HEK293 (cell line): ENCODE data around the gene NFIX.

Experiments
- CTCF ChIA-PET: fragments of 350-600 bp; formaldehyde crosslinking; extraction: SDS; loops from one replicate; lab custom pipeline; 2021; ENCODE audit warnings: antibody characterized with exemption; lab: Yijun Ruan, JAX
- POLR2A ChIA-PET: fragments of 300-600 bp; formaldehyde crosslinking; extraction: SDS; loops from one replicate; lab custom pipeline; 2020; ENCODE audit warnings: antibody characterized with exemption, inconsistent platforms; lab: Yijun Ruan, JAX
- H3K27ac ChIP-seq: fragments of 200-500 bp; sonication (Bioruptor generic); 2 replicates; pipeline ENCODE4 v1.5.1; 2014; ENCODE audit warnings: low read depth, low read length, control low read depth, inconsistent platforms; ENCODE audit errors: extremely low read depth
- H3K36me3 ChIP-seq, 2 experiments: fragments of 200-500 bp in 1 of 2; sonication (Bioruptor generic) in 1 of 2; 1 replicate in 1 of 2; 2 replicates in 1 of 2; pipeline ENCODE4 v1.5.1; 2014 to 2017; ENCODE audit warnings: inconsistent platforms in 2 of 2, low read length in 2 of 2; ENCODE audit not compliant: control insufficient read depth in 2 of 2, insufficient read depth in 1 of 2
- H3K4me1 ChIP-seq: fragments of 200-500 bp; sonication (Bioruptor generic); 2 replicates; pipeline ENCODE4 v1.5.1; 2014; ENCODE audit warnings: mild to moderate bottlenecking, low read length, inconsistent platforms; ENCODE audit not compliant: control insufficient read depth, insufficient read depth
- H3K4me3 ChIP-seq: 2 replicates; pipeline ENCODE4 v1.5.1; 2011; ENCODE audit warnings: low read depth, mild to moderate bottlenecking, control low read depth, low read length, moderate library complexity
- H3K9me3 ChIP-seq: fragments of 200-500 bp; sonication (Bioruptor generic); 2 replicates; pipeline ENCODE4 v1.5.1; 2014; ENCODE audit warnings: low read depth, low read length, inconsistent platforms; ENCODE audit not compliant: control insufficient read depth, insufficient read depth
- GFI1B ChIP-seq: fragments of 450-650 bp; formaldehyde crosslinking; IDR thresholded peaks from 2 replicates; pipeline ENCODE4 v1.5.1; 2016; ENCODE audit warnings: missing biosample characterization, missing genetic modification characterization
- GLIS2 ChIP-seq: fragments of 450-650 bp; formaldehyde crosslinking; IDR thresholded peaks from 2 replicates; pipeline ENCODE4 v1.5.1; 2016; ENCODE audit warnings: missing biosample characterization, missing genetic modification characterization
- HOXA7 ChIP-seq: sonication (generic); formaldehyde crosslinking; IDR thresholded peaks from 2 replicates; pipeline ENCODE4 v1.8.1; 2022; ENCODE audit warnings: missing genetic modification reagents, borderline replicate concordance
- TCF7L2 ChIP-seq: IDR thresholded peaks from 2 replicates; pipeline ENCODE4 v1.6.1; 2011; ENCODE audit warnings: low read depth, mild to moderate bottlenecking, inconsistent platforms, low read length, moderate library complexity, borderline replicate concordance
- ZNF121 ChIP-seq: fragments of 450-650 bp; formaldehyde crosslinking; IDR thresholded peaks from 2 replicates; pipeline ENCODE4 v1.5.1; 2016; ENCODE audit warnings: missing biosample characterization, missing genetic modification characterization
- ZNF174 ChIP-seq: fragments of 450-650 bp; formaldehyde crosslinking; IDR thresholded peaks from 2 replicates; pipeline ENCODE4 v1.5.0; 2017; ENCODE audit warnings: missing biosample characterization, mild to moderate bottlenecking, missing genetic modification characterization
- ZNF341 ChIP-seq: fragments of 450-650 bp; formaldehyde crosslinking; IDR thresholded peaks from 2 replicates; pipeline ENCODE4; 2016; ENCODE audit warnings: low read depth, missing biosample characterization, missing genetic modification characterization
- ZNF37A ChIP-seq: fragments of 450-650 bp; IDR thresholded peaks from 2 replicates; pipeline ENCODE4 v1.5.1; 2018; ENCODE audit warnings: missing biosample characterization, missing genetic modification characterization
- ZNF423 ChIP-seq: fragments of 450-650 bp; formaldehyde crosslinking; IDR thresholded peaks from 2 replicates; pipeline ENCODE4 v1.5.1; 2016; ENCODE audit warnings: missing biosample characterization, missing genetic modification characterization
- ZNF707 ChIP-seq: fragments of 450-650 bp; formaldehyde crosslinking; IDR thresholded peaks from 2 replicates; pipeline ENCODE4 v1.5.1; 2016; ENCODE audit warnings: missing biosample characterization, missing genetic modification characterization
- ZNF777 ChIP-seq: fragments of 450-650 bp; formaldehyde crosslinking; IDR thresholded peaks from 2 replicates; pipeline ENCODE4 v1.5.1; 2017; ENCODE audit warnings: missing biosample characterization, missing genetic modification characterization, borderline replicate concordance
- TF ChIP-seq, protein P1 (sequence below): fragments of 450-650 bp; formaldehyde crosslinking; IDR thresholded peaks from 2 replicates; pipeline ENCODE4 v1.5.1; 2016; ENCODE audit warnings: missing biosample characterization, missing genetic modification characterization
- TF ChIP-seq, protein P2 (sequence below): fragments of 450-650 bp; formaldehyde crosslinking; IDR thresholded peaks from 2 replicates; pipeline ENCODE4 v1.5.1; 2016; ENCODE audit warnings: missing biosample characterization, missing genetic modification characterization
- TF ChIP-seq, protein P3 (sequence below): fragments of 450-650 bp; formaldehyde crosslinking; IDR thresholded peaks from 2 replicates; pipeline ENCODE4 v1.5.1; 2016; ENCODE audit warnings: missing biosample characterization, missing genetic modification characterization
- TF ChIP-seq, protein P4 (sequence below): IDR thresholded peaks from 2 replicates; pipeline ENCODE4 v1.6.1; 2011; ENCODE audit warnings: mild to moderate bottlenecking, low read depth, low read length, borderline replicate concordance
- TF ChIP-seq, protein P5 (sequence below): fragments of 450-650 bp; formaldehyde crosslinking; IDR thresholded peaks from 2 replicates; pipeline ENCODE4 v1.5.1; 2016; ENCODE audit warnings: missing biosample characterization, missing genetic modification characterization
- TF ChIP-seq, protein P6 (sequence below): fragments of 450-650 bp; formaldehyde crosslinking; IDR thresholded peaks from 2 replicates; pipeline ENCODE4 v1.5.1; 2016; ENCODE audit warnings: missing biosample characterization, missing genetic modification characterization

The NFIX gene

DNA sequence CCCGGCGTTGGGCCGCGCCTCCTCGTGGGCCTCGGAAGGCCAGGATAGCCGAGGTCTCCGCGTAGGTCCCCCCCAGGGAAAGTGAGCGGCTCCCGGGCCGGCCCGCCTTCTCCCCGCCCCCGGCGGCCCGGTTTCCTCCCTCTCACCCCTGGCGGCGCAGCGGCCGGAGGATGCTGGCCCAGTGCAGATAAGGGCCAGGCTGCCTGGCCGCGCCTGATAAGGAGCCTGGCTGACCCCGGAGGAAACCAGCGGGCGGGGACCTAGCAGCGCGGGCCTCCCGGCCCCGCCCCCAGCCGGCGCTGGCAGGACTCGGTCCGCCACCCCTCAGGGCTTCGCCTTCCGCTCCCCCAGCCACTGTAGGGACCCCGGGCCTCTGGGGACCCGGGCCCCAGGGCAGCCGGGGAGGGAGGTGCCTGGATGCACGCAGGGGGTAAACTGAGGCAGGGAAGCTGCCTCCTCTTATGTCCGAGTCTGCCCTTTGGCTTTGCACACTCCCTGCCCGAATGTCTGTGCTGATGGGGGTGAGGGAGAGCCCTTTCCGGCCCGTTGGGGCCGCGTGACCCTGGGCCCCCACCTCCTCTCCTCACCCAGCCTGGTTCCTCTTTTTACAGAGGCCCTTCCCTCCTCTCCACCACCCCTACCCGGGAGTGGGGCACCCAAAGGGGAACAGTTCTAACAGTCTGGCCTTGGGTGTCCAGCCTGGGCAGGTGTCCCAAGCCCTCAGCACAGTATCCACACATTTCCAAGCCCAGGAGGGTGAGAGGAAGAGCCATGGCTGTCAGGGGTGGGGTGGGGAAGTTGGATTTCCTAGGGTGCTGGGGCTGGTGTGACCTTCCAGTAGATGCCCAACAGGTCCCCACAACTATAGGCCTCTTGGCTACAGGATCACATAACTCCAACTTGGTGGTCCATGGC is 107.6 kb downstream of the NFIX start, which contains the start of gene LYL1:
Gene LYL1 (minus strand): TSS at position 193 of the 915 bp plus-strand sequence. CDS start 1,687 bp downstream, outside the sequence.
- Histone ChIP-seq H3K9me3 (no peaks in the 10 kb centered on the region), H3K27ac (no peak within 1 kb of the TSS), H3K4me1 (no peaks in the 10 kb centered on the region), H3K36me3 (peaks cover 0 to 38% of the 10 kb centered on the region in 2 experiments; a peak in 2 of 3 replicates), H3K4me3 (no peak within 1 kb of the TSS)
- CTCF ChIA-PET = no interaction called here
- POLR2A ChIA-PET = no interaction called here
- TF ChIP-seq, protein P1, sequence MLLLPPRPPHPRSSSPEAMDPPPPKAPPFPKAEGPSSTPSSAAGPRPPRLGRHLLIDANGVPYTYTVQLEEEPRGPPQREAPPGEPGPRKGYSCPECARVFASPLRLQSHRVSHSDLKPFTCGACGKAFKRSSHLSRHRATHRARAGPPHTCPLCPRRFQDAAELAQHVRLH (tag by site-specific recombination) = no peak
- TF ChIP-seq ZNF341 (tag by site-specific recombination) = peak; percentile 51; the same call in 1 of the 2 replicates
- TF ChIP-seq, protein P2, sequence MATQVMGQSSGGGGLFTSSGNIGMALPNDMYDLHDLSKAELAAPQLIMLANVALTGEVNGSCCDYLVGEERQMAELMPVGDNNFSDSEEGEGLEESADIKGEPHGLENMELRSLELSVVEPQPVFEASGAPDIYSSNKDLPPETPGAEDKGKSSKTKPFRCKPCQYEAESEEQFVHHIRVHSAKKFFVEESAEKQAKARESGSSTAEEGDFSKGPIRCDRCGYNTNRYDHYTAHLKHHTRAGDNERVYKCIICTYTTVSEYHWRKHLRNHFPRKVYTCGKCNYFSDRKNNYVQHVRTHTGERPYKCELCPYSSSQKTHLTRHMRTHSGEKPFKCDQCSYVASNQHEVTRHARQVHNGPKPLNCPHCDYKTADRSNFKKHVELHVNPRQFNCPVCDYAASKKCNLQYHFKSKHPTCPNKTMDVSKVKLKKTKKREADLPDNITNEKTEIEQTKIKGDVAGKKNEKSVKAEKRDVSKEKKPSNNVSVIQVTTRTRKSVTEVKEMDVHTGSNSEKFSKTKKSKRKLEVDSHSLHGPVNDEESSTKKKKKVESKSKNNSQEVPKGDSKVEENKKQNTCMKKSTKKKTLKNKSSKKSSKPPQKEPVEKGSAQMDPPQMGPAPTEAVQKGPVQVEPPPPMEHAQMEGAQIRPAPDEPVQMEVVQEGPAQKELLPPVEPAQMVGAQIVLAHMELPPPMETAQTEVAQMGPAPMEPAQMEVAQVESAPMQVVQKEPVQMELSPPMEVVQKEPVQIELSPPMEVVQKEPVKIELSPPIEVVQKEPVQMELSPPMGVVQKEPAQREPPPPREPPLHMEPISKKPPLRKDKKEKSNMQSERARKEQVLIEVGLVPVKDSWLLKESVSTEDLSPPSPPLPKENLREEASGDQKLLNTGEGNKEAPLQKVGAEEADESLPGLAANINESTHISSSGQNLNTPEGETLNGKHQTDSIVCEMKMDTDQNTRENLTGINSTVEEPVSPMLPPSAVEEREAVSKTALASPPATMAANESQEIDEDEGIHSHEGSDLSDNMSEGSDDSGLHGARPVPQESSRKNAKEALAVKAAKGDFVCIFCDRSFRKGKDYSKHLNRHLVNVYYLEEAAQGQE (tag by site-specific recombination) = no peak

DNA sequence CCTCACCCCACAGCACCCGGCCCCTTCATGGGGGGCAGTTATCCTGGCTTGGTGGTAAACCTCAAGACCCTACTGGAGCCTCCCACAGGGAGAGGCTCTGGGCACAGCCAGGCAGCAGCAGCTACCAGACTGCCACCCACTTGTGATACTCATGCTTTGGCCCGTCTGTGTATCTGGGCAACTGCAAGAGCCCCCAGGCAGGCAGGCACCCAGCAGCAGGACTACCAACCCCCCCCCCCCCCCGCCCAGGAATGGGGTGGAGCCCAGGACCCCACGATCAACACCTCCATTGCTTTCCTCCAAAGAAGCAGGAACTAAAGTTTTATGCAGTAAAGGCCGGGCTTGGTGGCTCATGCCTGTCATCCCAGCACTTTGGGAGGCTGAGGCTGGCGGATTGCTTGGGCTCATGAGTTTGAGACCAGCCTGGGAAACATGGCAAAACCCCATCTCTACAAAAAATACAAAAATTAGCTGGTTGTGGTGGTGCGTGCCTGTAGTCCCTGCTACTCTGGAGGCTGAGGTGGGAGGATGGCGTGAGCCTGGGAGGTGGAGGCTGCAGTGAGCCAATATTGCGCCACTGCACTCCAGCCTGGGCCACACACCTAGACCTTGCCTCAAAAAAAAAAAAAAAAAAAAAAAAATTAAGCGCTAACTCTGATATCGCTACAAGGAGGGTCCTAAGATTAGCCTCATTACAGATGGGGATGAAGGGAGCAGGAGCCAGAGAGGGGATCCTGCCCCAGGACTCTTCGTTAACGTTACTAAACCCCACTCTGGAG is 108.5 kb downstream of the NFIX start:
- no peak overlapping the region for H3K4me3 ChIP-seq
- no peak overlapping the region for H3K27ac ChIP-seq
- no peaks in the 10 kb centered on the region for H3K4me1 ChIP-seq
- TF ChIP-seq ZNF174 (tag by site-specific recombination) = no peak
- no peak for TF ChIP-seq TCF7L2
- TF ChIP-seq ZNF423 (tag by site-specific recombination) = no peak
- no peak for TF ChIP-seq GFI1B (tag by site-specific recombination)
- no peak for TF ChIP-seq ZNF121 (tag by site-specific recombination)
- H3K9me3 ChIP-seq = no peaks in the 10 kb centered on the region
- POLR2A ChIA-PET = interaction anchor here (0.6 to 1.5 kb wide), 2 partner anchors 45 to 49 kb away, joined by 5 to 8 read pairs; no protein-coding TSS in a partner anchor
- H3K36me3 ChIP-seq = peaks cover 0 to 38% of the 10 kb centered on the region in 2 experiments; a peak in 2 of 3 replicates
- CTCF ChIA-PET = interaction anchor here (0.7 to 1.1 kb wide), 4 partner anchors 10 to 223 kb away, joined by 4 to 9 read pairs (median 4); partner anchors contain the start of genes DNASE2, IER2 and STX10

DNA sequence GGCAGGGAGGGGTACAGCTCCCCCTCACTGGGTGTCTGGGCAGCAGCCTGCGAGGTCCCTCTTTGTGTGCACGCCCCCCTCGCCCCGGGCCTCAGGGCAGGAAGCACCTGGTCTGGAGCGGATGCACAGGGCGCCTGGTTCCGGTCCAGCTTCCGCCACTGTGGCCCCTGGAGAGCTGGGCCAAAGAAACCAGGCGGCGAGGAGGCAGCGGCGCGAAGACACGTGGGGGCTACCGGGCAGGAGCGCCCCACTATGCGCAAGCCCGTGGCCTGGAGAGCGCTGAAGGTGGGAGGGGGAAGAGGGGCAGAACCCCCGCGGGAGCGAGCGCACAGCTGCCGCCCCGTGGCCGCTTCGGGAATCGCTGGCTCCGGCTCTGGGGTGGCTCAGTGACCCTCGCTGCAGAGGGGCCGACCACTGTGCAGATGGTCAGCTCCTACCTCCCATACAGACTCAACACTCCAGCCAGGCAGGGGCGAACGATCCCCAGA is 109.1 kb downstream of the NFIX start:
- Histone ChIP-seq H3K36me3 (peaks cover 0 to 40% of the 10 kb centered on the region in 2 experiments; a peak in 2 of 3 replicates), H3K27ac (no peak overlapping the region), H3K9me3 (no peaks in the 10 kb centered on the region), H3K4me3 (no peak overlapping the region), H3K4me1 (no peaks in the 10 kb centered on the region)
- POLR2A ChIA-PET = interaction anchor here (1.5 kb wide), 1 partner anchor 48 kb away, joined by 5 read pairs; no protein-coding TSS in a partner anchor
- CTCF ChIA-PET = interaction anchor here (0.7 to 1.4 kb wide), 5 partner anchors 10 to 223 kb away, joined by 4 to 9 read pairs (median 4); partner anchors contain the start of genes DNASE2, IER2 and STX10
- TF ChIP-seq, protein P3, sequence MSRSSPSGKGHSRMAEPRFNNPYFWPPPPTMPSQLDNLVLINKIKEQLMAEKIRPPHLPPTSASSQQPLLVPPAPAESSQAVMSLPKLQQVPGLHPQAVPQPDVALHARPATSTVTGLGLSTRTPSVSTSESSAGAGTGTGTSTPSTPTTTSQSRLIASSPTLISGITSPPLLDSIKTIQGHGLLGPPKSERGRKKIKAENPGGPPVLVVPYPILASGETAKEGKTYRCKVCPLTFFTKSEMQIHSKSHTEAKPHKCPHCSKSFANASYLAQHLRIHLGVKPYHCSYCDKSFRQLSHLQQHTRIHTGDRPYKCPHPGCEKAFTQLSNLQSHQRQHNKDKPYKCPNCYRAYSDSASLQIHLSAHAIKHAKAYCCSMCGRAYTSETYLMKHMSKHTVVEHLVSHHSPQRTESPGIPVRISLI (tag by site-specific recombination) = no peak
- TF ChIP-seq ZNF707 = no peak
- TF ChIP-seq, protein P4, sequence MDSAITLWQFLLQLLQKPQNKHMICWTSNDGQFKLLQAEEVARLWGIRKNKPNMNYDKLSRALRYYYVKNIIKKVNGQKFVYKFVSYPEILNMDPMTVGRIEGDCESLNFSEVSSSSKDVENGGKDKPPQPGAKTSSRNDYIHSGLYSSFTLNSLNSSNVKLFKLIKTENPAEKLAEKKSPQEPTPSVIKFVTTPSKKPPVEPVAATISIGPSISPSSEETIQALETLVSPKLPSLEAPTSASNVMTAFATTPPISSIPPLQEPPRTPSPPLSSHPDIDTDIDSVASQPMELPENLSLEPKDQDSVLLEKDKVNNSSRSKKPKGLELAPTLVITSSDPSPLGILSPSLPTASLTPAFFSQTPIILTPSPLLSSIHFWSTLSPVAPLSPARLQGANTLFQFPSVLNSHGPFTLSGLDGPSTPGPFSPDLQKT = no peak
- TF ChIP-seq, protein P5, sequence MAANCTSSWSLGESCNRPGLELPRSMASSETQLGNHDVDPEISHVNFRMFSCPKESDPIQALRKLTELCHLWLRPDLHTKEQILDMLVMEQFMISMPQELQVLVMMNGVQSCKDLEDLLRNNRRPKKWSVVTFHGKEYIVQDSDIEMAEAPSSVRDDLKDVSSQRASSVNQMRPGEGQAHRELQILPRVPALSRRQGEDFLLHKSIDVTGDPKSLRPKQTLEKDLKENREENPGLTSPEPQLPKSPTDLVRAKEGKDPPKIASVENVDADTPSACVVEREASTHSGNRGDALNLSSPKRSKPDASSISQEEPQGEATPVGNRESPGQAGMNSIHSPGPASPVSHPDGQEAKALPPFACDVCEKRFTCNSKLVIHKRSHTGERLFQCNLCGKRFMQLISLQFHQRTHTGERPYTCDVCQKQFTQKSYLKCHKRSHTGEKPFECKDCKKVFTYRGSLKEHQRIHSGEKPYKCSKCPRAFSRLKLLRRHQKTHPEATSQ (tag by site-specific recombination) = no peak
- TF ChIP-seq ZNF777 (tag by site-specific recombination) = no peak
- TF ChIP-seq, protein P6, sequence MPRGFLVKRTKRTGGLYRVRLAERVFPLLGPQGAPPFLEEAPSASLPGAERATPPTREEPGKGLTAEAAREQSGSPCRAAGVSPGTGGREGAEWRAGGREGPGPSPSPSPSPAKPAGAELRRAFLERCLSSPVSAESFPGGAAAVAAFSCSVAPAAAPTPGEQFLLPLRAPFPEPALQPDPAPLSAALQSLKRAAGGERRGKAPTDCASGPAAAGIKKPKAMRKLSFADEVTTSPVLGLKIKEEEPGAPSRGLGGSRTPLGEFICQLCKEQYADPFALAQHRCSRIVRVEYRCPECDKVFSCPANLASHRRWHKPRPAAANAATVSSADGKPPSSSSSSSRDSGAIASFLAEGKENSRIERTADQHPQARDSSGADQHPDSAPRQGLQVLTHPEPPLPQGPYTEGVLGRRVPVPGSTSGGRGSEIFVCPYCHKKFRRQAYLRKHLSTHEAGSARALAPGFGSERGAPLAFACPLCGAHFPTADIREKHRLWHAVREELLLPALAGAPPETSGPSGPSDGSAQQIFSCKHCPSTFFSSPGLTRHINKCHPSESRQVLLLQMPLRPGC (tag by site-specific recombination) = no peak
- no peak for TF ChIP-seq HOXA7 (CRISPR knock-in tag)
- no peak for TF ChIP-seq ZNF37A (tag by site-specific recombination)
- TF ChIP-seq GLIS2 (tag by site-specific recombination) = no peak
